G401.6 (cell line): Measurements from ENCODE around the gene TXNDC17.
A peak's percentile ranks its signal among the peaks of the same experiment; 100 is the strongest.
"Not testable (repeated sequence)": the region's sequence is repeated elsewhere in the genome, so short reads cannot be mapped to it uniquely, and the experiment has no call there.

Experiments used
- FAIRE-seq: peaks from 2 replicates; lab custom pipeline; 2012; peaks lifted over from hg19 to GRCh38; lab: Jason Lieb, UNC

Gene TXNDC17

GRCh38 chr17:6661464-6661848 lies 20.6 kb downstream of the TXNDC17 start:
- FAIRE-seq = no peak

GRCh38 chr17:6663200-6663599 lies 22.3 kb downstream of the TXNDC17 start:
- not testable (repeated sequence) for FAIRE-seq

- peak; percentile 89 for FAIRE-seq
Observed at GRCh38 chr17:6666077-6666521, 25.2 kb downstream of the TXNDC17 start.

GRCh38 chr17:6666557-6666956 lies 25.7 kb downstream of the TXNDC17 start:
- no peak for FAIRE-seq

GRCh38 chr17:6667516-6667915 lies 26.7 kb downstream of the TXNDC17 start:
- FAIRE-seq = no peak

GRCh38 chr17:6668219-6668618 lies 27.4 kb downstream of the TXNDC17 start:
- no peak for FAIRE-seq

GRCh38 chr17:6668727-6669425 lies 28.0 kb downstream of the TXNDC17 start:
- FAIRE-seq = no peak

- FAIRE-seq = no peak
Observed at GRCh38 chr17:6669479-6670212, 28.8 kb downstream of the TXNDC17 start.

GRCh38 chr17:6670571-6670970 lies 29.7 kb downstream of the TXNDC17 start:
- FAIRE-seq = no peak

- no peak for FAIRE-seq
Observed at GRCh38 chr17:6670999-6671398, 30.1 kb downstream of the TXNDC17 start.

- no peak for FAIRE-seq
Observed at GRCh38 chr17:6671431-6671830, 30.6 kb downstream of the TXNDC17 start.

GRCh38 chr17:6674586-6674985 lies 33.7 kb downstream of the TXNDC17 start:
- no peak for FAIRE-seq

GRCh38 chr17:6675201-6675825 lies 34.5 kb downstream of the TXNDC17 start:
- no peak for FAIRE-seq

- no peak for FAIRE-seq
Observed at GRCh38 chr17:6676802-6677157, 35.9 kb downstream of the TXNDC17 start.

GRCh38 chr17:6677158-6677831 lies 36.4 kb downstream of the TXNDC17 start:
- no peak for FAIRE-seq

GRCh38 chr17:6677946-6678345 lies 37.1 kb downstream of the TXNDC17 start:
- FAIRE-seq = no peak

GRCh38 chr17:6679241-6679640 lies 38.4 kb downstream of the TXNDC17 start:
- FAIRE-seq = no peak

GRCh38 chr17:6681176-6681575 lies 40.3 kb downstream of the TXNDC17 start:
- FAIRE-seq = no peak

- FAIRE-seq = no peak
Observed at GRCh38 chr17:6681671-6682070, 40.8 kb downstream of the TXNDC17 start.

- FAIRE-seq = no peak
Observed at GRCh38 chr17:6682339-6682738, 41.5 kb downstream of the TXNDC17 start.

GRCh38 chr17:6683081-6683684 lies 42.3 kb downstream of the TXNDC17 start:
- no peak for FAIRE-seq

- no peak for FAIRE-seq
Observed at GRCh38 chr17:6683730-6684459, 43.0 kb downstream of the TXNDC17 start.
